Loucy (cell line): ENCODE results near the gene PINK1.

ENCODE experiments used
- H2AFZ ChIP-seq: fragments of 200-600 bp; sonication (generic); 2 replicates; pipeline ENCODE4 v1.6.0; 2016; ENCODE audit warnings: antibody characterized with exemption, mild to moderate bottlenecking, low read length, moderate library complexity
- H3F3A ChIP-seq: fragments of 200-600 bp; 2 replicates; pipeline ENCODE4 v1.6.0; 2016; ENCODE audit warnings: antibody characterized with exemption, low read depth, mild to moderate bottlenecking
- H3K27me3 ChIP-seq: fragments of 200-600 bp; sonication (generic); 2 replicates; pipeline ENCODE4 v1.6.1; 2014; ENCODE audit warnings: low read length, mild to moderate bottlenecking; ENCODE audit not compliant: insufficient read depth, poor library complexity, severe bottlenecking
- H3K36me3 ChIP-seq: fragments of 200-600 bp; sonication (generic); 2 replicates; pipeline ENCODE4 v1.6.1; 2016; ENCODE audit warnings: low read length; ENCODE audit not compliant: insufficient read depth
- H3K4me1 ChIP-seq: fragments of 200-600 bp; sonication (generic); 2 replicates; pipeline ENCODE4 v1.5.1; 2014; ENCODE audit warnings: low read length, mild to moderate bottlenecking; ENCODE audit not compliant: insufficient read depth, poor library complexity, severe bottlenecking
- H3K4me2 ChIP-seq: fragments of 200-600 bp; sonication (generic); 2 replicates; pipeline ENCODE4 v1.6.0; 2014; ENCODE audit warnings: antibody characterized with exemption, low read length, low read depth, mild to moderate bottlenecking; ENCODE audit not compliant: poor library complexity, severe bottlenecking
- H3K4me3 ChIP-seq: fragments of 200-600 bp; sonication (generic); 2 replicates; pipeline ENCODE4 v1.5.1; 2014; ENCODE audit warnings: low read length, mild to moderate bottlenecking, mixed read lengths; ENCODE audit not compliant: poor library complexity, severe bottlenecking
- H3K79me2 ChIP-seq: fragments of 200-600 bp; sonication (generic); 2 replicates; pipeline ENCODE4 v1.6.1; 2014; ENCODE audit warnings: low read length; ENCODE audit not compliant: insufficient read depth
- H3K9ac ChIP-seq: fragments of 200-600 bp; sonication (generic); 2 replicates; pipeline ENCODE4 v1.6.0; 2014; ENCODE audit warnings: mild to moderate bottlenecking, low read depth, low read length, moderate library complexity; ENCODE audit not compliant: poor library complexity, severe bottlenecking
- H3K9me2 ChIP-seq: fragments of 200-600 bp; sonication (generic); replicated peaks from 2 replicates; pipeline ENCODE4 v1.6.1; 2016; ENCODE audit warnings: low read depth, low read length, mixed read lengths
- H3K9me3 ChIP-seq: fragments of 200-600 bp; sonication (generic); 2 replicates; pipeline ENCODE4 v1.6.1; 2014; ENCODE audit warnings: mild to moderate bottlenecking, antibody characterized with exemption, low read length, low read depth; ENCODE audit not compliant: insufficient read depth
- H4K20me1 ChIP-seq: fragments of 200-600 bp; sonication (generic); 2 replicates; pipeline ENCODE4 v1.6.0; 2014; ENCODE audit warnings: antibody characterized with exemption, low read length, mild to moderate bottlenecking; ENCODE audit not compliant: insufficient read depth, poor library complexity, severe bottlenecking
- EZH2phosphoT487 ChIP-seq: fragments of 200-600 bp; IDR thresholded peaks from 2 replicates; pipeline ENCODE4 v1.6.1; 2018; ENCODE audit warnings: antibody characterized with exemption, mild to moderate bottlenecking, moderate library complexity, borderline replicate concordance
- TF ChIP-seq, protein P1 (sequence below): fragments of 200-600 bp; sonication (generic); conservative IDR thresholded peaks from 2 replicates; pipeline ENCODE4 v1.5.1; 2014; ENCODE audit warnings: mild to moderate bottlenecking, antibody characterized with exemption, low read length

Gene PINK1

DNA sequence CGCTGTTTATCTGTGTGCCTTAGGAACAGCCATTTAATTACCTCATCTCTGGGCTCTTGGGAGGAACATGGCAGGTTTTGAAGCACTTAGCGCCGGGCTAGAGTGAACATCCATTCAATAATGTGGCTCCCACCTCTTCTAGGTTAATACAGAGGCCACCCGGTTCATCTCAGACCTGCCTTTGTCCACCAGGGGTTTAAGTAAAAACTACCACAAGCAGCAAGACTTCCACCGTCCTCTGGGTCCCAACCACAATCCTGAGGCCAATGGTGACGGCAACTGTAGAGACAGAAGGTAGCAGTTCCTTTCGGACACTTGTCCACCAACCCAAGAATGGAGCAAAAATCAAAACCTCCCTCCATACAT is 28.8 kb downstream of the PINK1 start:
- Histone ChIP-seq H3K9ac (peak overlapping the region; percentile 96), H3K9me2 (no peaks in the 10 kb centered on the region), H2AFZ (peak overlapping the region; percentile 56), H3K4me2 (peak overlapping the region; percentile 84), H3K79me2 (peaks cover 50% of the 10 kb centered on the region), H4K20me1 (peaks cover 32% of the 10 kb centered on the region), H3K4me1 (peaks cover 44% of the 10 kb centered on the region), H3K9me3 (no peaks in the 10 kb centered on the region), H3K4me3 (peak overlapping the region; percentile 89), H3K36me3 (peaks cover 12% of the 10 kb centered on the region; the same call in 1 of the 2 replicates), H3K27me3 (no peaks in the 10 kb centered on the region), H3F3A (peaks cover 3% of the 10 kb centered on the region; the same call in 1 of the 2 replicates)
- no peak for TF ChIP-seq EZH2phosphoT487
- TF ChIP-seq, protein P1, sequence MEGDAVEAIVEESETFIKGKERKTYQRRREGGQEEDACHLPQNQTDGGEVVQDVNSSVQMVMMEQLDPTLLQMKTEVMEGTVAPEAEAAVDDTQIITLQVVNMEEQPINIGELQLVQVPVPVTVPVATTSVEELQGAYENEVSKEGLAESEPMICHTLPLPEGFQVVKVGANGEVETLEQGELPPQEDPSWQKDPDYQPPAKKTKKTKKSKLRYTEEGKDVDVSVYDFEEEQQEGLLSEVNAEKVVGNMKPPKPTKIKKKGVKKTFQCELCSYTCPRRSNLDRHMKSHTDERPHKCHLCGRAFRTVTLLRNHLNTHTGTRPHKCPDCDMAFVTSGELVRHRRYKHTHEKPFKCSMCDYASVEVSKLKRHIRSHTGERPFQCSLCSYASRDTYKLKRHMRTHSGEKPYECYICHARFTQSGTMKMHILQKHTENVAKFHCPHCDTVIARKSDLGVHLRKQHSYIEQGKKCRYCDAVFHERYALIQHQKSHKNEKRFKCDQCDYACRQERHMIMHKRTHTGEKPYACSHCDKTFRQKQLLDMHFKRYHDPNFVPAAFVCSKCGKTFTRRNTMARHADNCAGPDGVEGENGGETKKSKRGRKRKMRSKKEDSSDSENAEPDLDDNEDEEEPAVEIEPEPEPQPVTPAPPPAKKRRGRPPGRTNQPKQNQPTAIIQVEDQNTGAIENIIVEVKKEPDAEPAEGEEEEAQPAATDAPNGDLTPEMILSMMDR = no peak

DNA sequence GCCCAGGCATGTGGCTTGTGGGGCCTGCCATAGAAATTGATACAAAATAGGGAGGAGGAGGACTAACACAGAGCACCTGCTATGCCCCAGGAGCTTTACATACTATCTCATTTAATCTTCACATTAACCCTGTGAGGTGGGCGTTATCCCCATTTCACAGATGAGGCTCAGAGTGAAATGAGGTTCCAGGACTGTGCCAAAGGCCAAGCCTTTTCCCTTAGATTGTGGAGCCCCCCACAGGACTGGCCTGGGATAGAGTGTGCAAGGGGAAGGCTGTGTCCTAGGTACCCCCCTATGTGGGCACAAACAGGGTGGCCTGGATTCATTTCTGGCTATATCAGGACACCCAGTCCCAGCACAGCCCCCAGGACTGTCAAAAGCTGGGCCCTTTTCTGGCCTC is 30.1 kb downstream of the PINK1 start:
- H3K4me1 ChIP-seq = peaks cover 41% of the 10 kb centered on the region
- H3K79me2 ChIP-seq = peaks cover 37% of the 10 kb centered on the region
- no peaks in the 10 kb centered on the region for H3K9me3 ChIP-seq
- peaks cover 2% of the 10 kb centered on the region; the same call in 1 of the 2 replicates for H3K36me3 ChIP-seq
- peaks cover 3% of the 10 kb centered on the region; the same call in 1 of the 2 replicates for H3F3A ChIP-seq
- no peaks in the 10 kb centered on the region for H3K27me3 ChIP-seq
- H3K9me2 ChIP-seq = no peaks in the 10 kb centered on the region
- H3K4me2 ChIP-seq = no peak overlapping the region
- H3K4me3 ChIP-seq = no peak overlapping the region
- no peak overlapping the region for H3K9ac ChIP-seq
- no peak overlapping the region for H2AFZ ChIP-seq
- TF ChIP-seq EZH2phosphoT487 = no peak
- TF ChIP-seq, protein P1 = peak; percentile 40
- peaks cover 27% of the 10 kb centered on the region for H4K20me1 ChIP-seq

DNA sequence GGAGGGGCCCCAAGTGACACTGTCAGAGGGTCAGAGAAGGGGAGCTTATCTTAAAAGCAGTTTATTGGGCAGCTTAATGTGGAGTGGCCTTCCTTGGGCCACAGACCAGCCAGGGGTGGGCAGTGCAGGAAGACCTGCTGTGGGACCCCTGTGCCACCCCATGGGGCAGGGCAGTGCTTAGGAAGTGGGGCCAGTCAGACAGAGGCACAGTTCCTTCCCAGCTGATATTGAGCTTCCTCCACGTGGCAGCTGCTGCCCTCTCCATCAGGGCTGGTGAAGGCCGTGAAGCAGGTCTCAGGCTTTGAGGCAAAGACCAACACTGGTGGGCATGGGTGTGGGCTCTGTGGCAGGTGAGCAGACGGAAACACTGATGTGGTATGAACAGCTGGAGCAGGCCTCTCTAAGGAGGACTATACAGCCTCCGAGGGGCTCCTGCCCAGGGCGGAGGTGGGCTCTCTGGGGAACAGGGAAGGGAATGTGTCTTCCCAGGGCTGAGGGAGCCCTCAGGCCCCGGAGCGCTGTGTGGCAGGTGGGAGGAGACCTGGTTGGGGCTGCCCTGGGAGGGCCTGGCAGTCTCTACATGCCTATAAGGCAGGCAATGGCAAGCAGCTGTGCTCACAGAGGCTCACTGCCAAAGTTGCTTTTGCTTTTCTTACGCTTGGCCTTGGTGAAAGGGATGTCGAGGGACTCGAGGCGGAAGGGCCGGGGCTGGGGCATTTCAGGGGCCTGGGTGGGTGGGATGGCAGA is 30.9 kb downstream of the PINK1 start:
- Histone ChIP-seq H3K4me1 (peaks cover 38% of the 10 kb centered on the region), H3K36me3 (no peaks in the 10 kb centered on the region), H3F3A (peaks cover 3% of the 10 kb centered on the region; the same call in 1 of the 2 replicates), H3K9me2 (no peaks in the 10 kb centered on the region), H3K4me3 (no peak overlapping the region), H3K4me2 (no peak overlapping the region), H3K79me2 (peaks cover 29% of the 10 kb centered on the region), H3K27me3 (no peaks in the 10 kb centered on the region), H2AFZ (no peak overlapping the region), H4K20me1 (peaks cover 19% of the 10 kb centered on the region), H3K9me3 (no peaks in the 10 kb centered on the region), H3K9ac (no peak overlapping the region)
- no peak for TF ChIP-seq EZH2phosphoT487
- TF ChIP-seq, protein P1 = no peak
